HG03378 (cell line): ENCODE data around the gene HDAC1.
"Not testable (repeated sequence)": the region's sequence is repeated elsewhere in the genome, so short reads cannot be mapped to it uniquely, and the experiment has no call there.

Source experiments
- ATAC-seq: cut with Tn5 transposase; IDR thresholded peaks from one replicate; pipeline ENCODE4 v1.9.1; 2021; ENCODE audit warnings: mild to moderate bottlenecking, moderate library complexity; ENCODE audit not compliant: unreplicated experiment

HDAC1 gene

DNA sequence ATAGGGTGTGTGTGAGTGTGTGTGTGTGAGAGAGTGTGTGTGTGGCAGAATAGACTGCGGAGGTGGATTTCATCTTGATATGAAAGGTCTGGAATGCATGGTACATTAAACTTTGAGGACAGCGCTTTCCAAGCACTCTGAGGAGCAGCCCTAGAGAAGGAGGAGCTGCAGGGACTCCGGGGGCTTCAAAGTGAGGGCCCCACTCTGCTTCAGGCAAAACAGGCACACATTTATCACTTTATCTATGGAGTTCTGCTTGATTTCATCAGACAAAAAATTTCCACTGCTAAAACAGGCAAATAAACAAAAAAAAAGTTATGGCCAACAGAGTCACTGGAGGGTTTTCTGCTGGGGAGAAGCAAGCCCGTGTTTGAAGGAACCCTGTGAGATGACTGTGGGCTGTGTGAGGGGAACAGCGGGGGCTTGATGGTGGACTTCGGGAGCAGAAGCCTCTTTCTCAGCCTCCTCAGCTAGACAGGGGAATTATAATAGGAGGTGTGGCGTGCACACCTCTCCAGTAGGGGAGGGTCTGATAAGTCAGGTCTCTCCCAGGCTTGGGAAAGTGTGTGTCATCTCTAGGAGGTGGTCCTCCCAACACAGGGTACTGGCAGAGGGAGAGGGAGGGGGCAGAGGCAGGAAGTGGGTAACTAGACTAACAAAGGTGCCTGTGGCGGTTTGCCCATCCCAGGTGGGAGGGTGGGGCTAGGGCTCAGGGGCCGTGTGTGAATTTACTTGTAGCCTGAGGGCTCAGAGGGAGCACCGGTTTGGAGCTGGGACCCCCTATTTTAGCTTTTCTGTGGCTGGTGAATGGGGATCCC is 18.3 kb upstream of the HDAC1 start:
- ATAC-seq: no peak

DNA sequence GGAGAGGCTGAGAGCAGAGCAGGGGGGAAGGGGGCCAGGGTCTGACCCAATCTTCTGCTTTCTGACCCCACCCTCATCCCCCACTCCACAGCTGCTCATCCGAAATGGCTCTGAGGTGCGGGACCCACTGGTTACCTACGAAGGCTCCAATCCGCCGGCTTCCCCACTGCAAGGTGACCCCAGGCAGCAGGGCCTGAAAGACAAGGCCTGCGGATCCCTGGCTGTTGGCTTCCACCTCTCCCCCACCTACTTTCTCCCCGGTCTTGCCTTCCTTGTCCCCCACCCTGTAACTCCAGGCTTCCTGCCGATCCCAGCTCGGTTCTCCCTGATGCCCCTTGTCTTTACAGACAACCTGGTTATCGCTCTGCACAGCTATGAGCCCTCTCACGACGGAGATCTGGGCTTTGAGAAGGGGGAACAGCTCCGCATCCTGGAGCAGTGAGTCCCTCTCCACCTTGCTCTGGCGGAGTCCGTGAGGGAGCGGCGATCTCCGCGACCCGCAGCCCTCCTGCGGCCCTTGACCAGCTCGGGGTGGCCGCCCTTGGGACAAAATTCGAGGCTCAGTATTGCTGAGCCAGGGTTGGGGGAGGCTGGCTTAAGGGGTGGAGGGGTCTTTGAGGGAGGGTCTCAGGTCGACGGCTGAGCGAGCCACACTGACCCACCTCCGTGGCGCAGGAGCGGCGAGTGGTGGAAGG is 17.1 kb upstream of the HDAC1 start:
- no peak for ATAC-seq

DNA sequence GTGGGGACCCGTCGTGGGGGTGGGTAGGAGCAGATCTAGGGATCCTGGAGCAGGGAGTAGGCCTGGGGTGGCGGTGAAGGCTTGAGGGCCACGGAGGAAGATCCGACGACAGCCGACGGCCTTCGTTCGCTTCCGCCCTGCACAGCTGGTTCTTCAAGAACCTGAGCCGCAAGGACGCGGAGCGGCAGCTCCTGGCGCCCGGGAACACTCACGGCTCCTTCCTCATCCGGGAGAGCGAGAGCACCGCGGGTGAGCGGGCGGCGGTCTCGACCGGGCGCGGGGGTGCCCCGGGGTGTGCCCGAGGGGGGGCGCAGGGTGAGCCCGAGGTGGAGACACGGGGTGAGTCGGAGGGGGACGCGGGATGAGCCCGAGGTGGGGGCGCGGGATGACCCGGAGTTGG is 16.5 kb upstream of the HDAC1 start:
- ATAC-seq: no peak

DNA sequence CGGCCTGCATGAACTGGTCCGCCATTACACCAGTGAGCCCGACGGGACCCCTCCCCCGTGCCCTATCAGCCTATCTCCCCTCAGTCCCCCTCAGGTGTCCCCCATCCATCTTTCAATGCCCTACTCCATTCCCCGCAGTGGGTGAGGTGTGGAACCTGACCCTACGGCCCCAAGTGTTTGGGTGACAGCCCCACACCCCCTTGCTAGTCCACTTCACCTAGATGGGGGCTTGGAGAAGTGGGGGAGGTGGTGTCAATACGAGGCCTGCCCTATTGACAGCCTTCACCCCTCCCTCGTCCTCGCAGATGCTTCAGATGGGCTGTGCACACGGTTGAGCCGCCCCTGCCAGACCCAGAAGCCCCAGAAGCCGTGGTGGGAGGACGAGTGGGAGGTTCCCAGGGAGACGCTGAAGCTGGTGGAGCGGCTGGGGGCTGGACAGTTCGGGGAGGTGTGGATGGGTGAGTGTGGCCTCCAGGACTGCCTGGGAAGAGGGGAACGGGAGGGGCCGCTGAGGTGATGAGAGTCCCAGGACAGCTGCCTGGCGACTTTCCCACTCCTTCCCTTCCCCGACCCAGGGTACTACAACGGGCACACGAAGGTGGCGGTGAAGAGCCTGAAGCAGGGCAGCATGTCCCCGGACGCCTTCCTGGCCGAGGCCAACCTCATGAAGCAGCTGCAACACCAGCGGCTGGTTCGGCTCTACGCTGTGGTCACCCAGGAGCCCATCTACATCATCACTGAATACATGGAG is 15.7 kb upstream of the HDAC1 start:
- ATAC-seq: no peak

GRCh38 chr1:32284777-32285176 is 7.1 kb upstream of the HDAC1 start:
- not testable (repeated sequence) for ATAC-seq

DNA sequence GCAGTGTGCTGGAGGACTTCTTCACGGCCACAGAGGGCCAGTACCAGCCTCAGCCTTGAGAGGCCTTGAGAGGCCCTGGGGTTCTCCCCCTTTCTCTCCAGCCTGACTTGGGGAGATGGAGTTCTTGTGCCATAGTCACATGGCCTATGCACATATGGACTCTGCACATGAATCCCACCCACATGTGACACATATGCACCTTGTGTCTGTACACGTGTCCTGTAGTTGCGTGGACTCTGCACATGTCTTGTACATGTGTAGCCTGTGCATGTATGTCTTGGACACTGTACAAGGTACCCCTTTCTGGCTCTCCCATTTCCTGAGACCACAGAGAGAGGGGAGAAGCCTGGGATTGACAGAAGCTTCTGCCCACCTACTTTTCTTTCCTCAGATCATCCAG is 6.2 kb upstream of the HDAC1 start:
- no peak for ATAC-seq

GRCh38 chr1:32286763-32287162 is 5.1 kb upstream of the HDAC1 start:
- no peak for ATAC-seq

- ATAC-seq: no peak
Observed at GRCh38 chr1:32289256-32289655, 2.6 kb upstream of the HDAC1 start.

DNA sequence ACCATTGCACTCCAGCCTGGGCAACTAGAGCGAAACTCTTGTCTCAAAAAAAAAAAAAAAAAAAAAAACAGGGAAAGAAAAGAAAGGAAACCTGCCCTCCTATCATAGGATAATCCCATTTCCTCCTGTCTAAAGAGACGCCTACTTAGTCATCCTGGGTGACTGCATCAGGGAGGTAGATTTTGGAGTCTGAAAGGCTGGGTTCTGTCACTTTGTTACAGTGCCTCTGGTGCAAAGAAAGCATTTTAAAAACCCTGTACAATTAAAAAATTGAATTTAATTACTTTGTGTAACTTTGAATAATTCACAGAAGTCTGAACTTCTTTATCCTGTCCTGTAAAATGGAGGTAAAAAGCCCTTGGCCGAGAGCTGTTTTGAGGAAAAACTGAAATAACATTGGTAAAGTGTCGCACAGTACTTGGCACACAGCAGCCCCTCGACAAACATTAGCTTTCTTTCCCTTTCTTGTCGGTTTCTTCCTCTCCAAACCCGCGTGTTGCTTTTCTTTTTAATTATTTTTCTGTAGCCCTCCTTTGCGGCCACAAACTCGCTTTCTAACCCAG is 657 bp upstream of the HDAC1 start:
- ATAC-seq: no peak

- not testable (repeated sequence) for ATAC-seq
Observed at GRCh38 chr1:32298211-32298610, 6.3 kb downstream of the HDAC1 start.

DNA sequence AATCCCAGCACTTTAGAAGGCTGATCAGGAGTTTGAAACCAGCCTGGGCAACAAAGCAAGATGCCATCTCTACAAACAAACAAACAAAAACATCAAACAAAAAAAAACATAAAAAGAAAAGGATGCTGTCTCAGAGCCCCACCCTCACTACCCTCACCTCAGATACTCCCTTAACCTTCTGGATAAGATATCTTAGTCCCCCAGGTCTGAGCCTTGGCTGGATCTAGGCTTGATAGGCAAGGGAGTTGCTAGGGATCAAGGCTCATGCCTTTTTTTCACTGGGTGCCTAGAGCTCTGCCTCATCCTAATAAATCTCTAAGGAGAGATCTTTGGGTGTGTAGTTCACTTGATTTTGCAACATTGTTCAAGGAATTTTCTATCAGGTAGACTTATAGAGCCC is 7.4 kb downstream of the HDAC1 start:
- ATAC-seq: no peak

DNA sequence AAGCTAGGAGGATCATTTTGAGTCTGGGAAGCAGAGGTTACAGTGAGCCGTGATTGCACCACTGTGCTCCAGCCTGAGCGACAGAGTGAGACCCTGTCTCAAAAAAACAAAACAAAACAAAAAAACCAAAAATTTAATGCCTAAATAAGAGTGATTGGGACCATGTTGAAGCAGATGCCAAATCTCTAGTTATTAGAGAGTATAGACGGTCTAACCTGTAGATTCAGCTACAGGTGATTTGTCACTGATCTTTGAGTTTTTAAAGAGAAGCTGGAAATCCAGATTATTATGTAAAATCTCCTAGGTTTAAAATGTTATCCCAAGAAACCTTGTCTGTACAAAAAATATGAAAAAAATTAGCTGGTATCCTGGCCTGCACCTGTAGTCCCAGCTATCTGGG is 11.5 kb downstream of the HDAC1 start:
- no peak for ATAC-seq

DNA sequence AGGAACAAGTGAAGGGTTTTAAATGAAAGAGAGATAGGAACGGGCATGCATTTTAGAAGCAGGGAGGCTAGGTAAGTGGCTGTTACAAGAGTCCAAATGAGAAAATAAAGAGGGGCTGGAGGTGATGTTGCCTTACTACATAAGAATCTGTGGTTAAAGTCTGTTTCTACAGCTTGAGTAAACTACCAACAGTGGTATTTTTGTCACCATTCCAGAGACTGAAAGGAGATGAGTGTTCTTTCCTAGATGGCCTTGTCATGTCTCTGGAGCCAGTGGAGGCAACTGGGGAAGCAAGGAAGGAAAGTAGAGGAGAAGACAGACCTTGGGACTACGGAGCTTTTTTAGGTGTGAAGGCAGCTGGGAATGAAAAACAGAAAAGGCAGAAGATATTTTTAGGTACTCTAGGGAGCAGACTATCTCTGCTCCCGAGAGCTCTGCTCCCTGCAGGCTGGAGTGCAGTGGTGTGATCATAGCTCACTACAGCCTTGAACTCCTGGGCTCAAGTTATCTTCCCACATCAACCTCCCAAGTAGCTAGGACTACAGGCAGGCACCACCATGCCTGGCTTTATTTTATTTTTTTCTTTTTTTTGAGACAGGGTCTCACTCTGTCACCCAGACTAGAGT is 12.2 kb downstream of the HDAC1 start:
- ATAC-seq: no peak

DNA sequence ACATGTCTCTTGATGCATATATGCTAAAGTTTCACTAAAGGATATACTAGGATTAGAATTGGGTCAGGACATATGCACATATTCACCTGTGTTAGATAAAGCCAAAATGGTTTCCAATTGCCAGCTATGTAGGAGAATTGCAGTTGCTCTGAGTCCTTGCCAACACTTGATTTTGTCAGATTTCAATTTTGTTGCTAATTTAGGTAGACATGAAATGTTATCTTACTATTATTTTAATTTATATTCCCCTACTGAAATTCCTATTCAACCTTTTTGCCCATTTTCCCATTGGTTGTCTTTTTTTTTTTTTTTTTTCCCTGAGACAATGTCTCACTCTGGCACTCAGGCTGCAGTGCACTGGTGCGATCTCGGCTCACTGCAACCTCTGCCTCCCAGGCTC is 13.4 kb downstream of the HDAC1 start:
- no peak for ATAC-seq

DNA sequence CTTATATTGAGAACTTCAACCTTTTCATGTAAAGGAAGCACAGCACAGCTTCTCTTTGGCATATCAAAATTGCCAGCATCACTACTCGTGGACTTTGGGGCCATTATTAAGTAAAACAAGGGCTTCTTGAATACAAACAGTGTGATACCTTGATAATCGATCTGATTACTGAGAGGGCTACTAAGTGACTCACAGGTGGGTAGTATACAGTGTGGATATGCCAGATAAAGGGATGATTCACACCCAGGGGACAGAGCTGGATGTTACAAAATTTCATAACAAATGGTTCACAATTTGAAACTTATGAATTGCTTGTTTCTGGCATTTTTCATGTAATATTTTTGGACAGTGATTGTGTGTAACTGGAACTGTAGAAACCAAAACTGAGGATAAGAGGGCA is 15.4 kb downstream of the HDAC1 start:
- ATAC-seq: no peak

- ATAC-seq: no peak
Observed at GRCh38 chr1:32309960-32310359, 18.1 kb downstream of the HDAC1 start.

DNA sequence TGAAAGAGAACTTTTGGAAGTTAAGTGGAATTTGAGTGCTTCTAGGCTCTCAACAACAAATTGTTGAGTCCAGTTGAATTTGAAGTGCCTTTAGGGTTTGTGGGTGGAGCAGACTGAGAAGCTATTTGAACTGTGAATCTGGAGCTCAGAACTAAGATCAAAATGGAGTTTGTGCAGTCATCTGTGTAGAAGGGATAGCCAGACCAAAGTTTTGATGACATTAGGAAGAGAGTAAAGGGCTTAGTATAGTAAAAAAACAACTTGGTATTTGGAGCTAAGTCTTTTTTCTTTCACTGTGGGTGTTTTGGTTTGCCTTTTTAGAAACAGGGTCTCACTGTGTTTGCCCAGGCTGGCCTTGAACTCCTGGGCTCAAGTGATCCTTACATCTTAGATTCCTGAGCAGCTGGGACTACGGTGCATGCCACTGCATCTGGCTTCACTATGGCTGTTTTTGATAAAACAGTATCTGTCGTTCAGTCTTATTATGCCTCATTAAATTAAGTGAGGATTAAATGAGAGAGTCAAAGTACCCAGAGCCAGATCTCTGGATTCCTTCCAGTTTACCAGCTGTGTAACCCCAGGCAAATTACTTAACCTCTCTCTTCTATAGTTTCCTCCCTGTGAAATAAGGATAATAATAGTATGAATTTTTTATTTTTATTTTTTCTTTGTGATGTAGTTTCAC is 20.0 kb downstream of the HDAC1 start:
- no peak for ATAC-seq

GRCh38 chr1:32316903-32317277 is 25.0 kb downstream of the HDAC1 start:
- no peak for ATAC-seq

DNA sequence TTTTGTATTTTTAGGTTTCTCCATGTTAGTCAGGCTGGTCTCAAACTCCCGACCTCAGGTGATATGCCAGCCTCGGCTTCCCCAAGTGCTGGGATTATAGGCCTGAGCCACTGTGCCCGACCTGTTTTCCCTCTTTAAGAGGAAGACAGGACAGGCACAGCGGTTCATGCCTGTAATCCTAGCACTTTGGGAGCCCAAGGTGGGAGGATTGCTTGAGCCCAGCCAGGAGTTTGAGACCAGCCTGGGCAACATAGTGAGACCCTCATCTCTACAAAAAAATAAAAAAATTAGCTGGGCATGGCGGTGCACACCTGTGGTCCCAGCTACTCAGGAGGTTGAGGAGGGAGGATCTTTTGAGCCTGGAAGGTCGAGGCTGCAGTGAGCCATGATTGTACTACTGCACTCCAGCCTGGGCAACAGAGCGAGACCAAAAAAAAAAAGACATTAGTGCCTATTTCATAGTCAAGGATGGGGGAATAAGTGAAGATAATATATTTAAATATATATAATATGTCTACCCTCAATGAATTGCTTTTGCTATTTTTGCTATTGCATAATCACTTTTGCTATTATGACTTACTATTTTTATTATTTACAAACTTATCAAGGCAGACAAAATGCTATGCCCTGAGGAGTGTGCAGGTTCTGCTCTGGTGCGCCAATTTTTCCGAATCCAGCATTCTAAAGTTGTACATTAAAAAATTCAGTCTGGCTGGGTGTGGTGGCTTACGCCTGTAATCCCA is 26.4 kb downstream of the HDAC1 start:
- ATAC-seq: no peak
